ENCODE results near the gene COMMD7. TPM values are rescaled to one million over a fixed set of nuclear protein-coding genes. Genes with fewer than 3 reads are reported as not detected.
"Not testable (repeated sequence)": the region's sequence is repeated elsewhere in the genome, so short reads cannot be mapped to it uniquely, and the experiment has no call there.

The COMMD7 gene
- polyA plus RNA-seq, 1 donor from 2014 or later, result 35.6 TPM

DNA sequence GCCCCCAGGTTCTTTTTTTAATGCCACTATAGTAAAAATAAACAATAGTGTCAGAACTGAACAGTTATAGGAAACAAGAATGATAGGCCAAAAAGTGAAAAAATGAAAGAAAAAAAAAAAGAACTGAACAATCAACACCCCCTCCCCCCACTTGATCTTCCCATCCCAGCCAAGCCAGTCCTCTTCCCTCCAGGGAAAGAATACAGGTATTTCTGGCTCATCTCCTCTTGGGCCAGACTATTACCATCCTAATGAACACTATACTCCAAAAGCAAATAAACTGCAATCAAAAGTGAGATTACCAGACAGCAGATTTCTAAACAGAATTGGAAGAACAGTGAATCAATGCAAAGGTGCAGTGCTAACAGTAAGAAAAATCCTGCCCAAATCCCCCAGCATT is 48.2 kb downstream of the COMMD7 start:
- Histone ChIP-seq H3K4me2 (ENCODE audit: low read length) (no peak overlapping the region), H4K20me1 (ENCODE audit: insufficient read depth) (no peaks in the 10 kb centered on the region), H3K9me2 (ENCODE audit: insufficient read depth, low read length) (no peaks in the 10 kb centered on the region), H3K79me2 (replicated peaks; ENCODE audit: insufficient read depth, low read length) (no peaks in the 10 kb centered on the region), H3K27ac (ENCODE audit: low read length) (no peak overlapping the region), H3F3A (ENCODE audit: insufficient read depth, low read length, poor library complexity, severe bottlenecking) (no peaks in the 10 kb centered on the region), H3K9ac (ENCODE audit: low read length) (no peak overlapping the region), H3K9me3 (ENCODE audit: low read length) (no peaks in the 10 kb centered on the region), H2AFZ (ENCODE audit: low read depth, low read length) (no peak overlapping the region), H3K4me3 (ENCODE audit: low read length) (no peak overlapping the region), H3K27me3 (ENCODE audit: insufficient read depth, low read depth, low read length) (no peaks in the 10 kb centered on the region), H3K36me3 (ENCODE audit: insufficient read depth, low read length) (no peaks in the 10 kb centered on the region)
- TF ChIP-seq POLR2AphosphoS5 (IDR thresholded peaks at IDR 0.05), result no peak
- TF ChIP-seq, protein P1, sequence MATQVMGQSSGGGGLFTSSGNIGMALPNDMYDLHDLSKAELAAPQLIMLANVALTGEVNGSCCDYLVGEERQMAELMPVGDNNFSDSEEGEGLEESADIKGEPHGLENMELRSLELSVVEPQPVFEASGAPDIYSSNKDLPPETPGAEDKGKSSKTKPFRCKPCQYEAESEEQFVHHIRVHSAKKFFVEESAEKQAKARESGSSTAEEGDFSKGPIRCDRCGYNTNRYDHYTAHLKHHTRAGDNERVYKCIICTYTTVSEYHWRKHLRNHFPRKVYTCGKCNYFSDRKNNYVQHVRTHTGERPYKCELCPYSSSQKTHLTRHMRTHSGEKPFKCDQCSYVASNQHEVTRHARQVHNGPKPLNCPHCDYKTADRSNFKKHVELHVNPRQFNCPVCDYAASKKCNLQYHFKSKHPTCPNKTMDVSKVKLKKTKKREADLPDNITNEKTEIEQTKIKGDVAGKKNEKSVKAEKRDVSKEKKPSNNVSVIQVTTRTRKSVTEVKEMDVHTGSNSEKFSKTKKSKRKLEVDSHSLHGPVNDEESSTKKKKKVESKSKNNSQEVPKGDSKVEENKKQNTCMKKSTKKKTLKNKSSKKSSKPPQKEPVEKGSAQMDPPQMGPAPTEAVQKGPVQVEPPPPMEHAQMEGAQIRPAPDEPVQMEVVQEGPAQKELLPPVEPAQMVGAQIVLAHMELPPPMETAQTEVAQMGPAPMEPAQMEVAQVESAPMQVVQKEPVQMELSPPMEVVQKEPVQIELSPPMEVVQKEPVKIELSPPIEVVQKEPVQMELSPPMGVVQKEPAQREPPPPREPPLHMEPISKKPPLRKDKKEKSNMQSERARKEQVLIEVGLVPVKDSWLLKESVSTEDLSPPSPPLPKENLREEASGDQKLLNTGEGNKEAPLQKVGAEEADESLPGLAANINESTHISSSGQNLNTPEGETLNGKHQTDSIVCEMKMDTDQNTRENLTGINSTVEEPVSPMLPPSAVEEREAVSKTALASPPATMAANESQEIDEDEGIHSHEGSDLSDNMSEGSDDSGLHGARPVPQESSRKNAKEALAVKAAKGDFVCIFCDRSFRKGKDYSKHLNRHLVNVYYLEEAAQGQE (IDR thresholded peaks at IDR 0.05; ENCODE audit: borderline replicate concordance), result no peak
- TF ChIP-seq EZH2 (IDR thresholded peaks at IDR 0.05; ENCODE audit: borderline replicate concordance, insufficient read depth, low read length, poor library complexity, severe bottlenecking), result no peak
- TF ChIP-seq, protein P2, sequence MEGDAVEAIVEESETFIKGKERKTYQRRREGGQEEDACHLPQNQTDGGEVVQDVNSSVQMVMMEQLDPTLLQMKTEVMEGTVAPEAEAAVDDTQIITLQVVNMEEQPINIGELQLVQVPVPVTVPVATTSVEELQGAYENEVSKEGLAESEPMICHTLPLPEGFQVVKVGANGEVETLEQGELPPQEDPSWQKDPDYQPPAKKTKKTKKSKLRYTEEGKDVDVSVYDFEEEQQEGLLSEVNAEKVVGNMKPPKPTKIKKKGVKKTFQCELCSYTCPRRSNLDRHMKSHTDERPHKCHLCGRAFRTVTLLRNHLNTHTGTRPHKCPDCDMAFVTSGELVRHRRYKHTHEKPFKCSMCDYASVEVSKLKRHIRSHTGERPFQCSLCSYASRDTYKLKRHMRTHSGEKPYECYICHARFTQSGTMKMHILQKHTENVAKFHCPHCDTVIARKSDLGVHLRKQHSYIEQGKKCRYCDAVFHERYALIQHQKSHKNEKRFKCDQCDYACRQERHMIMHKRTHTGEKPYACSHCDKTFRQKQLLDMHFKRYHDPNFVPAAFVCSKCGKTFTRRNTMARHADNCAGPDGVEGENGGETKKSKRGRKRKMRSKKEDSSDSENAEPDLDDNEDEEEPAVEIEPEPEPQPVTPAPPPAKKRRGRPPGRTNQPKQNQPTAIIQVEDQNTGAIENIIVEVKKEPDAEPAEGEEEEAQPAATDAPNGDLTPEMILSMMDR (IDR thresholded peaks at IDR 0.05; ENCODE audit: poor library complexity, severe bottlenecking), result no peak
- TF ChIP-seq SMC3 (conservative IDR thresholded peaks at IDR 0.05; ENCODE audit: poor library complexity), result no peak
- TF ChIP-seq RAD21 (conservative IDR thresholded peaks at IDR 0.05), result no peak
- TF ChIP-seq TAF1 (IDR thresholded peaks at IDR 0.05; ENCODE audit: low read depth), result no peak
- no peak for TF ChIP-seq MXI1 (conservative IDR thresholded peaks at IDR 0.05; ENCODE audit: poor library complexity, severe bottlenecking)
- no peak for TF ChIP-seq EP300 (conservative IDR thresholded peaks at IDR 0.05; ENCODE audit: poor library complexity, severe bottlenecking)

- H3K4me2 ChIP-seq (ENCODE audit: low read length); H3K9me3 ChIP-seq (ENCODE audit: low read length); H4K20me1 ChIP-seq (ENCODE audit: insufficient read depth); H2AFZ ChIP-seq (ENCODE audit: low read depth, low read length); H3K27me3 ChIP-seq (ENCODE audit: insufficient read depth, low read depth, low read length); H3F3A ChIP-seq (ENCODE audit: insufficient read depth, low read length, poor library complexity, severe bottlenecking); H3K9ac ChIP-seq (ENCODE audit: low read length); H3K36me3 ChIP-seq (ENCODE audit: insufficient read depth, low read length); H3K27ac ChIP-seq (ENCODE audit: low read length); H3K79me2 ChIP-seq (replicated peaks; ENCODE audit: insufficient read depth, low read length); H3K4me3 ChIP-seq (ENCODE audit: low read length); H3K9me2 ChIP-seq (ENCODE audit: insufficient read depth, low read length): not testable (repeated sequence)
Measured at GRCh38 chr20:32688966-32689365, 54.3 kb downstream of the COMMD7 start.

DNA sequence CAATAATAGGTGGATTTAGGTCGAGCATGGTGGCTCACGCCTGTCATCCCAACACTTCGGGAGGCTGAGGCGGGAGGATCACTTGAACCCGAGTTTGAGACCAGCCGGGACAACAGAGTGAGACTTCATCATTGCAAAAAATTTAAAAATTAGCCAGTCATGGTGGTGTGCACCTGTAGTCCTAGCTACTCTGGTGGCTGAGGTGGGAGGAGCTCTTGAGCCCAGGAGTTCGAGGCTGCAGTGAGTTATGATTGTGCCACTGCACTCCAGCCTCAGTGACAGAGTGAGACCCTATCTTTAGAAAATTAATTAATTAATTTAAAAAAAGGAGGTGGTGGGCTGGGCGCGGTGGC is 56.1 kb downstream of the COMMD7 start:
- H3K9ac ChIP-seq (ENCODE audit: low read length), result no peak overlapping the region
- no peaks in the 10 kb centered on the region for H3K27me3 ChIP-seq (ENCODE audit: insufficient read depth, low read depth, low read length)
- H3F3A ChIP-seq (ENCODE audit: insufficient read depth, low read length, poor library complexity, severe bottlenecking), result no peaks in the 10 kb centered on the region
- no peaks in the 10 kb centered on the region for H3K36me3 ChIP-seq (ENCODE audit: insufficient read depth, low read length)
- no peaks in the 10 kb centered on the region for H4K20me1 ChIP-seq (ENCODE audit: insufficient read depth)
- H3K4me2 ChIP-seq (ENCODE audit: low read length), result no peak overlapping the region
- no peaks in the 10 kb centered on the region for H3K79me2 ChIP-seq (replicated peaks; ENCODE audit: insufficient read depth, low read length)
- no peak overlapping the region for H3K27ac ChIP-seq (ENCODE audit: low read length)
- H2AFZ ChIP-seq (ENCODE audit: low read depth, low read length), result no peak overlapping the region
- TF ChIP-seq, protein P1 (IDR thresholded peaks at IDR 0.05; ENCODE audit: borderline replicate concordance), result no peak
- TF ChIP-seq RAD21 (conservative IDR thresholded peaks at IDR 0.05), result no peak
- no peak for TF ChIP-seq MXI1 (conservative IDR thresholded peaks at IDR 0.05; ENCODE audit: poor library complexity, severe bottlenecking)
- no peak for TF ChIP-seq SMC3 (conservative IDR thresholded peaks at IDR 0.05; ENCODE audit: poor library complexity)
- H3K9me3 ChIP-seq (ENCODE audit: low read length), result no peaks in the 10 kb centered on the region
- no peaks in the 10 kb centered on the region for H3K9me2 ChIP-seq (ENCODE audit: insufficient read depth, low read length)
- no peak overlapping the region for H3K4me3 ChIP-seq (ENCODE audit: low read length)

Measured in neural cell (in vitro differentiated cells).